ENCODE data around the gene CAST.

CAST gene

DNA sequence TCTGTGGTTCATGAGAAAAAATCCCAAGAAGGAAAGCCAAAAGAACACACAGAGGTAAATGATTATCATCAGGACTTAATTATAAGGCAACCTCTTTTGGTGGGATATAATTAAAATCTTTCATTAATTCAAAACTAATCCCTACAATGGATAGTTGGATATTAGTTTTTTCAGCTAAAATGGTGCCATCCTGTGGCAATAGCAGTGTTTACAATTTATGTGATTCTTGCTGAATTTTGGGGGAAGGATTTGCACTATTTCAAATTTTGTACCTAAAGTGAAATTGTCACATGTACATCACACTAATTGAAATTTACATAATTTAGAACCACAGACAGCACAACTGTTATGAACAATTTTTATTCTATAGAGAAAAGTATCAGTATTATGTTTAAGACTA lies 67.0 kb downstream of the CAST start:
- TF ChIP-seq CTCF (IDR thresholded peaks at IDR 0.05; ENCODE audit: insufficient read depth, low read length, missing control alignments) = peak; percentile 18
- ChIA-PET POLR2A (no interaction called here), CTCF (interaction anchor here (0.9 to 6.7 kb wide), 15 partner anchors 9 to 384 kb away, joined by 3 to 68 read pairs (median 4); no protein-coding TSS in a partner anchor)
- DNase-seq (ENCODE audit: low read depth, low spot score) = no peak
- no peak overlapping the region for H3K4me3 ChIP-seq (ENCODE audit: low read depth, low read length)

GRCh38 chr5:96730586-96730985 lies 68.4 kb downstream of the CAST start:
- no peak for DNase-seq (ENCODE audit: low read depth, low spot score)
- TF ChIP-seq CTCF (IDR thresholded peaks at IDR 0.05; ENCODE audit: insufficient read depth, low read length, missing control alignments) = no peak
- ChIA-PET CTCF (interaction anchor here (0.9 to 6.7 kb wide), 16 partner anchors 10 to 385 kb away, joined by 3 to 68 read pairs (median 4); no protein-coding TSS in a partner anchor), POLR2A (interaction anchor here (0.7 kb wide), 1 partner anchor 117 kb away, joined by 3 read pairs; no protein-coding TSS in a partner anchor)
- H3K4me3 ChIP-seq (ENCODE audit: low read depth, low read length) = no peak overlapping the region

GRCh38 chr5:96733771-96734500 lies 71.8 kb downstream of the CAST start:
- CTCF ChIA-PET = interaction anchor here (0.9 to 2.8 kb wide), 11 partner anchors 9 to 134 kb away, joined by 3 to 12 read pairs (median 3); no protein-coding TSS in a partner anchor
- no peak overlapping the region for H3K4me3 ChIP-seq (ENCODE audit: low read depth, low read length)
- POLR2A ChIA-PET = interaction anchor here (0.6 to 1.4 kb wide), 2 partner anchors 31 to 71 kb away, joined by 3 to 4 read pairs; no protein-coding TSS in a partner anchor
- TF ChIP-seq CTCF (IDR thresholded peaks at IDR 0.05; ENCODE audit: insufficient read depth, low read length, missing control alignments) = no peak
- no peak for DNase-seq (ENCODE audit: low read depth, low spot score)

- no peak overlapping the region for H3K4me3 ChIP-seq (ENCODE audit: low read depth, low read length)
- TF ChIP-seq CTCF (IDR thresholded peaks at IDR 0.05; ENCODE audit: insufficient read depth, low read length, missing control alignments) = no peak
Observed at GRCh38 chr5:96734871-96735325, 72.7 kb downstream of the CAST start.

GRCh38 chr5:96736937-96737336 lies 74.8 kb downstream of the CAST start:
- CTCF ChIA-PET = interaction anchor here (1.9 kb wide), 1 partner anchor 123 kb away, joined by 4 read pairs; no protein-coding TSS in a partner anchor
- no peak for DNase-seq (ENCODE audit: low read depth, low spot score)
- no peak overlapping the region for H3K4me3 ChIP-seq (ENCODE audit: low read depth, low read length)
- POLR2A ChIA-PET = no interaction called here
- TF ChIP-seq CTCF (IDR thresholded peaks at IDR 0.05; ENCODE audit: insufficient read depth, low read length, missing control alignments) = no peak

More at GRCh38 chr5:96734871-96735325, 72.7 kb downstream of the CAST start:
- POLR2A ChIA-PET = interaction anchor here (0.6 kb wide), 1 partner anchor 32 kb away, joined by 4 read pairs; no protein-coding TSS in a partner anchor
- CTCF ChIA-PET = interaction anchor here (0.9 to 2.8 kb wide), 7 partner anchors 10 to 135 kb away, joined by 3 to 12 read pairs (median 6); no protein-coding TSS in a partner anchor
- peak; percentile 42 for DNase-seq (ENCODE audit: low read depth, low spot score)

DNA sequence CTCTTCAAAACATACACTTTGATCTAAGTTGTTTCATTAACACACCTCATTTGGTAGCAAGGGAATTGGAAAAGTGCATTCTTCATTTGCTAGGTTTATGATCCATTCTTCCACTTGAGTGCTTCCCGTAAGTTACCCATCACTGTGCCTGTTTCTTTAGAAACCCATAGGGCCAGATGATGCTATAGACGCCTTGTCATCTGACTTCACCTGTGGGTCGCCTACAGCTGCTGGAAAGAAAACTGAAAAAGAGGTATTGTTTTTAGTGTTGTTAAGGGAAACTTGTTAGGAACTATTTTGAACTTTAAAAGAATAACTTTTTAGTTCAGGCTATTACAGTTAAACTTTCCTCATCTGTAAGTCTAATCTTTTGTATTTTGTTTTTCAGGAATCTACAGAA lies 78.9 kb downstream of the CAST start:
- H3K4me3 ChIP-seq (ENCODE audit: low read depth, low read length) = no peak overlapping the region
- POLR2A ChIA-PET = no interaction called here
- DNase-seq (ENCODE audit: low read depth, low spot score) = no peak
- TF ChIP-seq CTCF (IDR thresholded peaks at IDR 0.05; ENCODE audit: insufficient read depth, low read length, missing control alignments) = no peak
- CTCF ChIA-PET = interaction anchor here (1.4 to 3.7 kb wide), 2 partner anchors 11 kb away, joined by 5 to 32 read pairs; no protein-coding TSS in a partner anchor

Measured in AG04449 (cell line).